ENCODE results near the gene BCAS3.

DNA sequence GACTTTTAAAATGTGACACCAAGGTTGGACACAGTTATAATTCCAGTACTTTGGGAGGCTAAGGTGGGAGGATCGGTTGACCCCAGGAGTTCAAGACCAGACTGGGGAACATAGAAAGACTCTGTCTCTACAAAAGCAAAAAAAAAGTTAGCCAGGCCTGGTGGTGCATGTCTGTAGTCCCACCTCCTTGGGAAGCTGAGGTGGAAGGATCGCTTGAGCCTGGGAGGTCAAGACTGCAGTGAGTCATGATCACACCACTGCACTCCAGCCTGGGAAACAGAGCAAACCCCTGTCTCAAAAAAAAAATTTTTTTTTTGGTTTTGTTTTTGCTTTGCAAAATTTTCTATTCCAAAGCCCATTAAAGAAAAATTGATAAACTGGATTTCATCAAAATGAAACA, 281.4 kb downstream of the BCAS3 start:
- TF ChIP-seq, protein P1, sequence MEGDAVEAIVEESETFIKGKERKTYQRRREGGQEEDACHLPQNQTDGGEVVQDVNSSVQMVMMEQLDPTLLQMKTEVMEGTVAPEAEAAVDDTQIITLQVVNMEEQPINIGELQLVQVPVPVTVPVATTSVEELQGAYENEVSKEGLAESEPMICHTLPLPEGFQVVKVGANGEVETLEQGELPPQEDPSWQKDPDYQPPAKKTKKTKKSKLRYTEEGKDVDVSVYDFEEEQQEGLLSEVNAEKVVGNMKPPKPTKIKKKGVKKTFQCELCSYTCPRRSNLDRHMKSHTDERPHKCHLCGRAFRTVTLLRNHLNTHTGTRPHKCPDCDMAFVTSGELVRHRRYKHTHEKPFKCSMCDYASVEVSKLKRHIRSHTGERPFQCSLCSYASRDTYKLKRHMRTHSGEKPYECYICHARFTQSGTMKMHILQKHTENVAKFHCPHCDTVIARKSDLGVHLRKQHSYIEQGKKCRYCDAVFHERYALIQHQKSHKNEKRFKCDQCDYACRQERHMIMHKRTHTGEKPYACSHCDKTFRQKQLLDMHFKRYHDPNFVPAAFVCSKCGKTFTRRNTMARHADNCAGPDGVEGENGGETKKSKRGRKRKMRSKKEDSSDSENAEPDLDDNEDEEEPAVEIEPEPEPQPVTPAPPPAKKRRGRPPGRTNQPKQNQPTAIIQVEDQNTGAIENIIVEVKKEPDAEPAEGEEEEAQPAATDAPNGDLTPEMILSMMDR (IDR thresholded peaks at IDR 0.05) = no peak
- no peak for TF ChIP-seq POLR2A (IDR thresholded peaks at IDR 0.05)

Data from lower leg skin (tissue), 3 donors.